ENCODE results near the gene RXRA.

RXRA gene

DNA sequence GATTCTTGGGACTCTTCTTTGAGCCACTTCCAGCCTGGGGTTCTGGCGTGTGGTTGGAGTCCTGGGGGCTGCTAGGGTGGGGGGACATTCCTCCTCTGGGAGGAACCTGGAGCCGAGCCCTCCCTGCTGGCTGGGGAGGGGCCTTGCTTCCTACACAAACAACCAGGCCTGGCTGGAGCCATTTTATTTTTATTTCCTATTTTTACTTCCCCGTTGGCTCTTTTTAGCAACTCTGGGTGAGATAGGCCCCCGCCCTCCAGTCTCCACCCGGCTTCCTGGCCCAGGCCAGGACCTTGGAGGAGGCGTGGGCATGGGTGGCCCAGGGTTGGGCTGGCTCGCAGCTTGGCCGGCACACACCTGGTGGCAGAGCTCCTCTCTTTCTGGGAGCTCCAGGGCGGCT is 15.1 kb downstream of the RXRA start:
- H3K79me2 ChIP-seq (ENCODE audit: control insufficient read depth, insufficient read depth, low read length, poor library complexity): peaks cover 32% of the 10 kb centered on the region
- no peak overlapping the region for H3K4me2 ChIP-seq (ENCODE audit: low read length)
- no peak overlapping the region for H4K8ac ChIP-seq (ENCODE audit: low read depth, low read length)
- no peaks in the 10 kb centered on the region for H3K27me3 ChIP-seq (ENCODE audit: insufficient read depth, low read length)
- no peak overlapping the region for H4K12ac ChIP-seq (ENCODE audit: low read depth, low read length)
- no peak overlapping the region for H2BK12ac ChIP-seq (ENCODE audit: low read length)
- no CpG with 5 or more reads among the region's 9 CpGs for WGBS (ENCODE audit: extremely low coverage, insufficient coverage, insufficient read length)
- H2AFZ ChIP-seq (ENCODE audit: insufficient read depth, low read length, poor library complexity): no peak overlapping the region
- H3K9me3 ChIP-seq (ENCODE audit: insufficient read depth, low read depth, low read length): no peaks in the 10 kb centered on the region
- no peak overlapping the region for H2BK5ac ChIP-seq (ENCODE audit: low read depth, low read length, poor library complexity)
- H3K27ac ChIP-seq (ENCODE audit: low read depth, low read length): no peak overlapping the region
- H3K4ac ChIP-seq (ENCODE audit: low read depth, low read length): peak overlapping the region; percentile 33
- H3K9ac ChIP-seq (ENCODE audit: low read length): no peak overlapping the region
- H3K36me3 ChIP-seq (ENCODE audit: control insufficient read depth in 1 of 2, insufficient read depth in 2 of 2, low read length in 2 of 2): peaks cover 0 to 2% of the 10 kb centered on the region in 2 experiments
- no peak overlapping the region for H3K23ac ChIP-seq (ENCODE audit: low read length)
- H3K79me1 ChIP-seq (ENCODE audit: low read length): no peaks in the 10 kb centered on the region
- no peak overlapping the region for H4K91ac ChIP-seq (ENCODE audit: low read depth, low read length)
- H3K14ac ChIP-seq (ENCODE audit: low read length): no peak overlapping the region
- H3K4me1 ChIP-seq (ENCODE audit: control insufficient read depth in 1 of 2, insufficient read depth in 2 of 2, low read length in 2 of 2): peaks cover 3 to 5% of the 10 kb centered on the region in 2 experiments
- H3K4me3 ChIP-seq (ENCODE audit: low read depth, low read length): no peak overlapping the region
- H2AK5ac ChIP-seq (ENCODE audit: low read length): no peak overlapping the region
- no peak overlapping the region for H3K18ac ChIP-seq (ENCODE audit: low read length)
- H2BK120ac ChIP-seq (ENCODE audit: insufficient read depth, low read length, poor library complexity): no peak overlapping the region
- no peak for DNase-seq

DNA sequence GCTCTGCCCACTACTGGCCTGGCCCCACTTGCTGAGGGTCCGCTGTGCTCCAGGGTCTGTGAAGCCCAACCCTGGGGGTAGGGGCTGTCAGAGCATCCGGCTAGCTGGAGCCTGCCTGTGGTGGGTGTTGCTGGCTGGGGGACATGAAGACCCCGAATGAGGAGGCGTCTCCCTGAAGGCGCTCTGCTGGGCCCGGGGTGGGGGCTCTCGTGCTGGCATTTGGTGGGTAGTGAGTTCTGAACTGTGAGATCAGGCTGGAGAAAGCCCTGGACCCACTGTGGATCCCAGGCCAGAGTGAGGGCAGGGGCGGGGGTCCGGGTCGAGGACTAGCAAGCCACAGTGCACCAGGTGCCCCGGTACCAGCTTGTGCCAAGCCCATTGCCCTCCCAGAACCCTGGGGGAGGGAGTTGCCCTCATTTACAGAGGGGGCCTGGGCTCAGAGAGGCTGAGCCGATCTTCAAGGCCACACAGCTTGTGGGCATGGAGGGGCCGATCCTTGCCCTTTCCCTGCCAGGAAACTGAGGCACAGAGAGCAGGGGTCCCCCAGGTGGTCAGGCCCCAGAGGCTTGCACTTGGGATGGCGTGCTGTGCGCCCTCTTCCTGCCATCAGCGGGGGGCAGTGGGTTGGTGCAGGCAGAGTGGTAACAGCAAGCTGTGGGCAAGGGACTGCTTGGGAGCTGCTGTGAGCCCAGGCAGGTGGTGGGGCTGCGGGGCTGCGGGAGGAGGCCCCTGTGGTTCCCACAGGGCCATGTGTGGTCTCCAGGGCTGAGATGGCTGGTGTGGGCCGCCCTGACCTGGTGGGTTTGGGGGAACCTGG is 15.9 kb downstream of the RXRA start:
- Histone ChIP-seq H3K4ac (ENCODE audit: low read depth, low read length) (peak overlapping the region; percentile 33), H3K14ac (ENCODE audit: low read length) (no peak overlapping the region), H2BK12ac (ENCODE audit: low read length) (no peak overlapping the region), H3K18ac (ENCODE audit: low read length) (peak overlapping the region; percentile 18), H3K9ac (ENCODE audit: low read length) (no peak overlapping the region), H3K23ac (ENCODE audit: low read length) (no peak overlapping the region), H3K4me2 (ENCODE audit: low read length) (no peak overlapping the region), H3K79me2 (ENCODE audit: control insufficient read depth, insufficient read depth, low read length, poor library complexity) (peaks cover 37% of the 10 kb centered on the region), H3K27me3 (ENCODE audit: insufficient read depth, low read length) (no peaks in the 10 kb centered on the region), H2BK120ac (ENCODE audit: insufficient read depth, low read length, poor library complexity) (no peak overlapping the region), H3K79me1 (ENCODE audit: low read length) (no peaks in the 10 kb centered on the region), H4K8ac (ENCODE audit: low read depth, low read length) (no peak overlapping the region), H2AFZ (ENCODE audit: insufficient read depth, low read length, poor library complexity) (no peak overlapping the region), H3K4me3 (ENCODE audit: low read depth, low read length) (no peak overlapping the region), H3K36me3 (ENCODE audit: control insufficient read depth in 1 of 2, insufficient read depth in 2 of 2, low read length in 2 of 2) (peaks cover 0 to 2% of the 10 kb centered on the region in 2 experiments), H4K91ac (ENCODE audit: low read depth, low read length) (no peak overlapping the region), H3K4me1 (ENCODE audit: control insufficient read depth in 1 of 2, insufficient read depth in 2 of 2, low read length in 2 of 2) (peaks cover 3 to 5% of the 10 kb centered on the region in 2 experiments), H4K12ac (ENCODE audit: low read depth, low read length) (no peak overlapping the region), H2AK5ac (ENCODE audit: low read length) (no peak overlapping the region), H2BK5ac (ENCODE audit: low read depth, low read length, poor library complexity) (no peak overlapping the region), H3K9me3 (ENCODE audit: insufficient read depth, low read depth, low read length) (no peaks in the 10 kb centered on the region), H3K27ac (ENCODE audit: low read depth, low read length) (no peak overlapping the region)
- no CpG with 5 or more reads among the region's 19 CpGs for WGBS (ENCODE audit: extremely low coverage, insufficient coverage, insufficient read length)
- no peak for DNase-seq

DNA sequence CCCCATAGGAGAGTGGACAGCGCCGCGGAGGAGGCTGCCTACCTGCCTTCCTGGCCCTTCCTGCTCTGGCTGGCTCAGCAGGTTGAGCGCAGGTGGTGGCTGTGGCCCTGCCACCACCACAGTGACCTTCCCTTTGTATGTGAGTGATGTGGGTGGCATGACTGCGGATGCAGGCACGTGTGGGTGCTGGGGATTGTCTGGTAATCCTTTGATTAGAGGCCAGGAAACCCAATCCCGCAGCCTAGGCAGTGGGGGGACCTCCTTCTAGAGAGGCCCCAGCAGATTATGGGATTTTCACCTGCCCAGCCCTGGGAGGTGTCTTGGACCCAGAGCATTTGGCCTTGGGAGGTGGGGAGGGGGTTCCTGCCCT is 16.5 kb downstream of the RXRA start:
- H3K79me1 ChIP-seq (ENCODE audit: low read length): no peaks in the 10 kb centered on the region
- H4K91ac ChIP-seq (ENCODE audit: low read depth, low read length): no peak overlapping the region
- peaks cover 2% of the 10 kb centered on the region for H3K9me3 ChIP-seq (ENCODE audit: insufficient read depth, low read depth, low read length)
- H3K27me3 ChIP-seq (ENCODE audit: insufficient read depth, low read length): no peaks in the 10 kb centered on the region
- no peak overlapping the region for H2BK5ac ChIP-seq (ENCODE audit: low read depth, low read length, poor library complexity)
- H4K12ac ChIP-seq (ENCODE audit: low read depth, low read length): no peak overlapping the region
- no peak overlapping the region for H2BK12ac ChIP-seq (ENCODE audit: low read length)
- no peak overlapping the region for H3K9ac ChIP-seq (ENCODE audit: low read length)
- DNase-seq: peak in 1 of 2 donors; percentile 50
- H3K18ac ChIP-seq (ENCODE audit: low read length): no peak overlapping the region
- no peak overlapping the region for H4K8ac ChIP-seq (ENCODE audit: low read depth, low read length)
- H3K4me3 ChIP-seq (ENCODE audit: low read depth, low read length): no peak overlapping the region
- no peak overlapping the region for H2AK5ac ChIP-seq (ENCODE audit: low read length)
- WGBS (ENCODE audit: extremely low coverage, insufficient coverage, insufficient read length): no CpG with 5 or more reads among the region's 7 CpGs
- no peak overlapping the region for H2BK120ac ChIP-seq (ENCODE audit: insufficient read depth, low read length, poor library complexity)
- peaks cover 0 to 2% of the 10 kb centered on the region in 2 experiments for H3K36me3 ChIP-seq (ENCODE audit: control insufficient read depth in 1 of 2, insufficient read depth in 2 of 2, low read length in 2 of 2)
- no peak overlapping the region for H2AFZ ChIP-seq (ENCODE audit: insufficient read depth, low read length, poor library complexity)
- H3K14ac ChIP-seq (ENCODE audit: low read length): no peak overlapping the region
- H3K4me2 ChIP-seq (ENCODE audit: low read length): no peak overlapping the region
- no peak overlapping the region for H3K27ac ChIP-seq (ENCODE audit: low read depth, low read length)
- H3K4me1 ChIP-seq (ENCODE audit: control insufficient read depth in 1 of 2, insufficient read depth in 2 of 2, low read length in 2 of 2): peaks cover 3 to 5% of the 10 kb centered on the region in 2 experiments
- peaks cover 36% of the 10 kb centered on the region for H3K79me2 ChIP-seq (ENCODE audit: control insufficient read depth, insufficient read depth, low read length, poor library complexity)
- H3K4ac ChIP-seq (ENCODE audit: low read depth, low read length): peak overlapping the region; percentile 8
- no peak overlapping the region for H3K23ac ChIP-seq (ENCODE audit: low read length)

DNA sequence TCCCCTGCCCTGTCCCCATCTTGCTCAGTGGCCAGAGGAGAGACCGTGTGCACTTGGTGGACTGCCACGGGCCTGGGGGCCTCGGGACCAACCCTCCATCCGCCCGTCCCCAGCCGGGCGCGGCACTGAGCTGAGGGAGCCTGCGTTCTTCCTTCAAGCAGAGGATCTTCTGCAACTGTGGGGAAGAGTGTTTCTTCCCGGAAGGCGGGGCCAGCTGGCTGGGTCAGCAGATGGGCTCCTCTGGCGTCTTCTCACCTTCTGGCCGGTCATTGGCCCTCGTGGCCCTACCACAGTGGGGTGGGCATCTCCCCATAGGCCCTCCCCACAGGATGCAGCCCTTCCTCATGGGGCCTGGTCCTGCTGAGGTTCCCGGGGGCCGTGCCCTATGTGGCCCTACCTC is 17.4 kb downstream of the RXRA start:
- no peaks in the 10 kb centered on the region for H3K27me3 ChIP-seq (ENCODE audit: insufficient read depth, low read length)
- no peak overlapping the region for H4K12ac ChIP-seq (ENCODE audit: low read depth, low read length)
- H3K23ac ChIP-seq (ENCODE audit: low read length): no peak overlapping the region

More for the DNA sequence above, 17.4 kb downstream of the RXRA start:
- H3K4ac ChIP-seq (ENCODE audit: low read depth, low read length): peak overlapping the region; percentile 1
- no peak overlapping the region for H3K9ac ChIP-seq (ENCODE audit: low read length)
- no peak overlapping the region for H3K4me3 ChIP-seq (ENCODE audit: low read depth, low read length)
- peaks cover 29% of the 10 kb centered on the region for H3K79me2 ChIP-seq (ENCODE audit: control insufficient read depth, insufficient read depth, low read length, poor library complexity)
- no peak overlapping the region for H3K4me2 ChIP-seq (ENCODE audit: low read length)
- H2BK12ac ChIP-seq (ENCODE audit: low read length): no peak overlapping the region
- no peak overlapping the region for H2AK5ac ChIP-seq (ENCODE audit: low read length)
- H3K4me1 ChIP-seq (ENCODE audit: control insufficient read depth in 1 of 2, insufficient read depth in 2 of 2, low read length in 2 of 2): no peaks in the 10 kb centered on the region
- peaks cover 2% of the 10 kb centered on the region for H3K9me3 ChIP-seq (ENCODE audit: insufficient read depth, low read depth, low read length)
- no peak overlapping the region for H4K91ac ChIP-seq (ENCODE audit: low read depth, low read length)
- no peaks in the 10 kb centered on the region for H3K79me1 ChIP-seq (ENCODE audit: low read length)
- H3K14ac ChIP-seq (ENCODE audit: low read length): no peak overlapping the region
- no peak overlapping the region for H2BK120ac ChIP-seq (ENCODE audit: insufficient read depth, low read length, poor library complexity)
- H2BK5ac ChIP-seq (ENCODE audit: low read depth, low read length, poor library complexity): no peak overlapping the region
- H3K27ac ChIP-seq (ENCODE audit: low read depth, low read length): no peak overlapping the region
- WGBS (ENCODE audit: extremely low coverage, insufficient coverage, insufficient read length): no CpG with 5 or more reads among the region's 16 CpGs
- peaks cover 0 to 2% of the 10 kb centered on the region in 2 experiments for H3K36me3 ChIP-seq (ENCODE audit: control insufficient read depth in 1 of 2, insufficient read depth in 2 of 2, low read length in 2 of 2)
- no peak overlapping the region for H4K8ac ChIP-seq (ENCODE audit: low read depth, low read length)
- H3K18ac ChIP-seq (ENCODE audit: low read length): no peak overlapping the region
- peak overlapping the region; percentile 1 for H2AFZ ChIP-seq (ENCODE audit: insufficient read depth, low read length, poor library complexity)
- DNase-seq: no peak

Data from trophoblast cell (in vitro differentiated cells and primary cell).